Glutamatergic neuron (in vitro differentiated cells): ENCODE results near the gene USP5. TPM values are rescaled to one million over a fixed set of nuclear protein-coding genes. Genes with fewer than 3 reads are reported as not detected.
"Not testable (repeated sequence)": the region's sequence is repeated elsewhere in the genome, so short reads cannot be mapped to it uniquely, and the experiment has no call there.

Source experiments
- DNase-seq: peaks from one replicate; pipeline ENCODE4 v3.0.0; 2022
- H3K27ac Mint-ChIP-seq: one replicate; pipeline ENCODE4 v1.8.0; 2020; ENCODE audit warnings: mild to moderate bottlenecking, mixed read lengths, inconsistent platforms; ENCODE audit not compliant: unreplicated experiment
- H3K27me3 Mint-ChIP-seq: one replicate; pipeline ENCODE4 v1.8.0; 2020; ENCODE audit warnings: mild to moderate bottlenecking, moderate library complexity, mixed read lengths, inconsistent platforms; ENCODE audit not compliant: unreplicated experiment
- H3K36me3 Mint-ChIP-seq: one replicate; pipeline ENCODE4 v1.8.0; 2020; ENCODE audit warnings: mild to moderate bottlenecking, mixed read lengths, inconsistent platforms; ENCODE audit not compliant: unreplicated experiment
- H3K4me1 Mint-ChIP-seq: one replicate; pipeline ENCODE4 v1.8.0; 2020; ENCODE audit warnings: mild to moderate bottlenecking, low read depth, mixed read lengths, inconsistent platforms; ENCODE audit not compliant: unreplicated experiment
- H3K4me3 Mint-ChIP-seq: one replicate; pipeline ENCODE4 v1.8.0; 2020; ENCODE audit warnings: mild to moderate bottlenecking, mixed read lengths, inconsistent platforms; ENCODE audit not compliant: unreplicated experiment
- H3K9me3 Mint-ChIP-seq: one replicate; pipeline ENCODE4 v1.8.0; 2020; ENCODE audit warnings: mild to moderate bottlenecking, moderate library complexity, mixed read lengths, inconsistent platforms; ENCODE audit not compliant: unreplicated experiment
- CTCF ChIP-seq: fragments of 200-600 bp; sonication (generic); IDR thresholded peaks from one replicate; pipeline ENCODE4 v1.5.0; 2021; ENCODE audit not compliant: partially characterized antibody, unreplicated experiment
- total RNA-seq: library from RNA; stranded (reverse); fragmentation: NEBNext Ultra II Directional; extraction: Animal tissue kit (Norgen Biotek cat#: 25700); gene quantifications from one replicate; pipeline ENCODE4 v1.2.1, GENCODE V29; 2021; ENCODE audit not compliant: unreplicated experiment

USP5 gene
- total RNA-seq, 1 donor from 2014 or later, result 141 TPM

GRCh38 chr12:6863586-6864321 is 11.8 kb downstream of the USP5 start:
- Mint-ChIP-seq H3K4me3 (no peak overlapping the region), H3K4me1 (peaks cover 6% of the 10 kb centered on the region), H3K36me3 (peaks cover 4% of the 10 kb centered on the region), H3K27ac (no peak overlapping the region), H3K9me3 (peaks cover 12% of the 10 kb centered on the region), H3K27me3 (peaks cover 14% of the 10 kb centered on the region)
- no peak for TF ChIP-seq CTCF
- no peak for DNase-seq

DNA sequence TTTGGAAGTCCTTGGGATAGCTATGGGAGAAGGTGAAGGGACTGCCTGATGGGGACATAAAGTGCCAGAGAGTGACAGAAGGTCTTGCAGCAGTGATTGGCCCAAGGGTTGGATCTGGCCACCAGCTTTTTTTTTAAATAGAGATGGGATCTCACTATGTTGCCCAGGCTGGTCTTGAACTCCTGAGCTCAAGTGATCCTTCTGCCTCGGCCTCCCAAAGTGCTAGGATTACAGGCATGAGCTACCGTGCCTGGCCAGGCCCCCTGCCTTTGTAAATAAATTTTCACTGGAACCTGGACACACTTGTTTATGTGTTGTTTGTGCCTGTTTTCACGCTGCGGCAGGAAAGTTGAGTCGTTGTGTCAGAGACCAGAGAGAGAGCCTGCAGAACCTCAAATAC is 13.4 kb downstream of the USP5 start:
- Mint-ChIP-seq H3K27ac (peak overlapping the region; percentile 64), H3K4me3 (peak overlapping the region; percentile 54), H3K27me3 (peaks cover 14% of the 10 kb centered on the region), H3K9me3 (peaks cover 18% of the 10 kb centered on the region), H3K4me1 (peaks cover 16% of the 10 kb centered on the region)
- H3K36me3 Mint-ChIP-seq, DNase-seq: not testable (repeated sequence)

- Mint-ChIP-seq H3K36me3 (peaks cover 4% of the 10 kb centered on the region), H3K9me3 (peaks cover 20% of the 10 kb centered on the region), H3K4me3 (peak overlapping the region; percentile 59), H3K4me1 (peaks cover 20% of the 10 kb centered on the region), H3K27me3 (peaks cover 17% of the 10 kb centered on the region), H3K27ac (peak overlapping the region; percentile 62)
- DNase-seq, result peak; percentile 39
- no peak for TF ChIP-seq CTCF
Measured at GRCh38 chr12:6866163-6866919, 14.4 kb downstream of the USP5 start.

GRCh38 chr12:6866920-6867412 is 15.0 kb downstream of the USP5 start:
- no peak for TF ChIP-seq CTCF
- peaks cover 4% of the 10 kb centered on the region for H3K36me3 Mint-ChIP-seq
- H3K27ac Mint-ChIP-seq, result peak overlapping the region; percentile 73
- H3K9me3 Mint-ChIP-seq, result peaks cover 22% of the 10 kb centered on the region
- H3K4me1 Mint-ChIP-seq, result peaks cover 22% of the 10 kb centered on the region
- peak overlapping the region; percentile 76 for H3K4me3 Mint-ChIP-seq
- DNase-seq, result no peak
- peaks cover 17% of the 10 kb centered on the region for H3K27me3 Mint-ChIP-seq

DNA sequence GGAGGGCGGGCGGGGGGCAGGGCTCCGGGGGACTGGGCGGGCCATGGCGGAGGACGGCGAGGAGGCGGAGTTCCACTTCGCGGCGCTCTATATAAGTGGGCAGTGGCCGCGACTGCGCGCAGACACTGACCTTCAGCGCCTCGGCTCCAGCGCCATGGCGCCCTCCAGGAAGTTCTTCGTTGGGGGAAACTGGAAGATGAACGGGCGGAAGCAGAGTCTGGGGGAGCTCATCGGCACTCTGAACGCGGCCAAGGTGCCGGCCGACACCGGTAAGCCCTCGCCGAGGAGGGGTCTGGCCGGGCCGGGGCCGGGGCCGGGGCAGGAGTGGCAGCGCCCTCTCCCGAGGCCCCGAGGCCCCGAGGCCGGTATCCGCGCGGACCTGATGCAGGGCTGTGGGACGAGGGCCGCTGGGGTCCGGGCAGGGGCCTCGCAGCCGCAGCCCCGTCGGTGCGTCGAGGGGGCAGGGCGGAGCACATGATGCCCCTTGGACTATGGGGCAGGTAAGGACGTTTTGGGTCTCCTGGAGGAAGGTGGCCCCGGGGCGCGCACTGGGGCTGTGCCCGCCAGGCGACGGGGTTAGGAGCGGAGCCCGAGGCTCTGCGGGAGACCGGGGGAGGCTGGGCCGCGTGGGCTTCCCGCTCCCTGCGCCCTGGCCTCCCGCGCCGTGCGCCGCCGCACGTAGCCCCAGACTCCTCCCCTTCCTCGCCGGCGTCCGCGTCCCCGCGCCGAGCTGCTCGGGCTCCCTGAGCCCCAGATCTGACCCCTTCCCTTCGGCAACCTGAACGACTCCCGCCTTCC is 15.7 kb downstream of the USP5 start, which contains the start of gene TPI1:
Gene TPI1, plus strand, starts transcription at position 119 of the 798 bp plus-strand sequence. Its CDS starts 36 bp downstream, at position 155.
- DNase-seq, result peak; percentile 87
- TF ChIP-seq CTCF, result no peak
- H3K27me3 Mint-ChIP-seq, result peaks cover 17% of the 10 kb centered on the region
- H3K4me1 Mint-ChIP-seq, result peaks cover 24% of the 10 kb centered on the region
- peak within 1 kb of the TSS; percentile 85 for H3K27ac Mint-ChIP-seq
- H3K36me3 Mint-ChIP-seq, result peaks cover 4% of the 10 kb centered on the region
- H3K9me3 Mint-ChIP-seq, result peaks cover 26% of the 10 kb centered on the region
- H3K4me3 Mint-ChIP-seq, result peak within 1 kb of the TSS; percentile 91
